WI38 (cell line): Measurements from ENCODE around the gene C19orf25.

Source experiments
- H3K4me3 ChIP-seq: 2 replicates; pipeline ENCODE4 v1.5.1; 2011; ENCODE audit warnings: low read depth, mild to moderate bottlenecking, control low read depth, low read length
- CTCF ChIP-seq: IDR thresholded peaks from 2 replicates; pipeline ENCODE4 v1.5.1; 2012; ENCODE audit warnings: low read depth, mild to moderate bottlenecking, control low read depth, low read length

Gene C19orf25

GRCh38 chr19:1465191-1466016 lies 13.6 kb downstream of the C19orf25 start:
- H3K4me3 ChIP-seq, result no peak overlapping the region
- peak; percentile 61 for TF ChIP-seq CTCF

- no peak for TF ChIP-seq CTCF
- H3K4me3 ChIP-seq, result no peak overlapping the region
These were observed 17.2 kb downstream of the C19orf25 start for GRCh38 chr19:1461862-1462261.

- no peak for TF ChIP-seq CTCF
- no peak overlapping the region for H3K4me3 ChIP-seq
These were observed 18.7 kb downstream of the C19orf25 start for GRCh38 chr19:1460033-1460995.

- TF ChIP-seq CTCF, result no peak
- H3K4me3 ChIP-seq, result no peak overlapping the region
These were observed 19.5 kb downstream of the C19orf25 start for GRCh38 chr19:1459479-1459878.

- no peak for TF ChIP-seq CTCF
- no peak overlapping the region for H3K4me3 ChIP-seq
These were observed 21.1 kb downstream of the C19orf25 start for GRCh38 chr19:1457892-1458291.

- H3K4me3 ChIP-seq, result no peak overlapping the region
- no peak for TF ChIP-seq CTCF
These were observed 21.8 kb downstream of the C19orf25 start for GRCh38 chr19:1457031-1457739.
